H9 (cell line): ENCODE measurements around the gene PYHIN1. TPM values are rescaled to one million over a fixed set of nuclear protein-coding genes. Genes with fewer than 3 reads are reported as not detected.

Source experiments
- DNase-seq: peaks from one replicate; pipeline ENCODE4 v3.0.0-alpha.2; 2017
- H2AFZ ChIP-seq: one replicate; pipeline ENCODE4 v1.6.1; 2013; ENCODE audit warnings: mild to moderate bottlenecking, low read length, control low read depth, moderate library complexity
- H2AK5ac ChIP-seq: 2 replicates; pipeline ENCODE4 v1.6.1; 2013; ENCODE audit warnings: low read length, control low read depth, mixed read lengths; ENCODE audit not compliant: insufficient read length
- H2BK120ac ChIP-seq: one replicate; pipeline ENCODE4 v1.6.1; 2013; ENCODE audit warnings: low read depth, mild to moderate bottlenecking, low read length, control low read depth, inconsistent platforms; ENCODE audit not compliant: poor library complexity, severe bottlenecking
- H2BK12ac ChIP-seq: 2 replicates; pipeline ENCODE4 v1.6.1; 2013; ENCODE audit warnings: low read length, control low read depth, mixed read lengths, low read depth; ENCODE audit not compliant: insufficient read length
- H2BK15ac ChIP-seq: 2 replicates; pipeline ENCODE4 v1.6.1; 2013; ENCODE audit warnings: low read depth, low read length, control low read depth
- H2BK20ac ChIP-seq: one replicate; pipeline ENCODE4 v1.6.1; 2013; ENCODE audit warnings: low read depth, mild to moderate bottlenecking, low read length, control low read depth, inconsistent platforms; ENCODE audit not compliant: poor library complexity, severe bottlenecking
- H2BK5ac ChIP-seq: 2 replicates; pipeline ENCODE4 v1.6.1; 2013; ENCODE audit warnings: low read length, control low read depth, mixed read lengths; ENCODE audit not compliant: insufficient read length
- H3K14ac ChIP-seq: 2 replicates; pipeline ENCODE4 v1.6.1; 2013; ENCODE audit warnings: low read length, control low read depth; ENCODE audit not compliant: insufficient read depth
- H3K18ac ChIP-seq: 2 replicates; pipeline ENCODE4 v1.6.1; 2013; ENCODE audit warnings: low read depth, mild to moderate bottlenecking, mixed read lengths, low read length, control low read depth; ENCODE audit not compliant: insufficient read length
- H3K23ac ChIP-seq: 2 replicates; pipeline ENCODE4 v1.6.1; 2013; ENCODE audit warnings: low read length, control low read depth, mixed read lengths, low read depth; ENCODE audit not compliant: insufficient read length
- H3K23me2 ChIP-seq: 2 replicates; pipeline ENCODE4 v1.6.1; 2013; ENCODE audit warnings: low read depth, mild to moderate bottlenecking, mixed read lengths, low read length, control low read depth; ENCODE audit not compliant: insufficient read length, poor library complexity, severe bottlenecking
- H3K27ac ChIP-seq: 2 replicates; pipeline ENCODE4 v1.5.1; 2013; ENCODE audit warnings: low read length, control low read depth, mixed read lengths, low read depth; ENCODE audit not compliant: insufficient read length
- H3K27me3 ChIP-seq: 2 replicates; pipeline ENCODE4 v1.6.1; 2013; ENCODE audit warnings: low read length, control low read depth, inconsistent platforms; ENCODE audit not compliant: insufficient read depth
- H3K4ac ChIP-seq: 2 replicates; pipeline ENCODE4 v1.6.1; 2013; ENCODE audit warnings: low read depth, mild to moderate bottlenecking, control low read depth, inconsistent platforms, low read length, moderate library complexity
- H3K4me1 ChIP-seq: 2 replicates; pipeline ENCODE4 v1.6.1; 2013; ENCODE audit warnings: low read length, control low read depth, inconsistent platforms; ENCODE audit not compliant: insufficient read depth
- H3K4me2 ChIP-seq: 2 replicates; pipeline ENCODE4 v1.6.1; 2013; ENCODE audit warnings: low read length, control low read depth, mixed read lengths; ENCODE audit not compliant: insufficient read length, insufficient read depth
- H3K56ac ChIP-seq: 2 replicates; pipeline ENCODE4 v1.6.1; 2013; ENCODE audit warnings: low read depth, mild to moderate bottlenecking, mixed read lengths, low read length, control low read depth; ENCODE audit not compliant: insufficient read length
- H3K79me1 ChIP-seq: 2 replicates; pipeline ENCODE4 v1.6.1; 2013; ENCODE audit warnings: low read depth, mild to moderate bottlenecking, moderate library complexity, low read length, control low read depth, inconsistent platforms; ENCODE audit not compliant: insufficient read depth, poor library complexity, severe bottlenecking
- H3K79me2 ChIP-seq: 2 replicates; pipeline ENCODE4 v1.6.1; 2013; ENCODE audit warnings: low read length, control low read depth, inconsistent platforms; ENCODE audit not compliant: insufficient read depth
- H3K9ac ChIP-seq: 2 replicates; pipeline ENCODE4 v1.6.1; 2013; ENCODE audit warnings: low read length, control low read depth, mixed read lengths; ENCODE audit not compliant: insufficient read length; ENCODE audit errors: extremely low read depth
- H3K9me3 ChIP-seq: one replicate; pipeline ENCODE4 v1.6.1; 2013; ENCODE audit warnings: low read depth, low read length, inconsistent platforms; ENCODE audit not compliant: control insufficient read depth
- H3T11ph ChIP-seq: one replicate; pipeline ENCODE4 v1.6.1; 2013; ENCODE audit warnings: mild to moderate bottlenecking, low read length, control low read depth, inconsistent platforms
- H4K20me1 ChIP-seq: one replicate; pipeline ENCODE4 v1.6.1; 2013; ENCODE audit not compliant: control insufficient read depth, insufficient read length, insufficient read depth
- H4K5ac ChIP-seq: 2 replicates; pipeline ENCODE4 v1.6.1; 2013; ENCODE audit warnings: low read depth, mild to moderate bottlenecking, mixed read lengths, low read length, control low read depth; ENCODE audit not compliant: insufficient read length
- H4K8ac ChIP-seq: replicated peaks from 2 replicates; pipeline ENCODE4 v1.6.1; 2013; ENCODE audit warnings: low read length, control low read depth, mixed read lengths, low read depth; ENCODE audit not compliant: insufficient read length
- H4K91ac ChIP-seq: 2 replicates; pipeline ENCODE4 v1.6.1; 2013; ENCODE audit warnings: low read depth, mild to moderate bottlenecking, moderate library complexity, mixed read lengths, low read length, control low read depth; ENCODE audit not compliant: insufficient read length
- H3K27ac Mint-ChIP-seq, 3 experiments: 2 replicates in 2 of 3; 3 replicates in 1 of 3; pipeline ENCODE4 v1.8.0; 2020 to 2021; ENCODE audit warnings: mixed read lengths in 3 of 3, mild to moderate bottlenecking in 1 of 3, moderate library complexity in 1 of 3
- H3K27me3 Mint-ChIP-seq: 2 replicates; pipeline ENCODE4 v1.8.0; 2021; ENCODE audit warnings: low read depth, mild to moderate bottlenecking, moderate library complexity, mixed read lengths
- H3K36me3 Mint-ChIP-seq, 3 experiments: 2 replicates in 2 of 3; 3 replicates in 1 of 3; pipeline ENCODE4 v1.8.0; 2020 to 2021; ENCODE audit warnings: low read depth in 3 of 3, mixed read lengths in 3 of 3; ENCODE audit not compliant: insufficient read depth in 1 of 3
- H3K4me1 Mint-ChIP-seq, 2 experiments: 2 replicates each; pipeline ENCODE4 v1.8.0; 2020; ENCODE audit warnings: mixed read lengths in 2 of 2
- H3K4me3 Mint-ChIP-seq, 2 experiments: 2 replicates in 1 of 2; 3 replicates in 1 of 2; pipeline ENCODE4 v1.8.0; 2020 to 2021; ENCODE audit warnings: mild to moderate bottlenecking in 2 of 2, mixed read lengths in 2 of 2, moderate library complexity in 1 of 2
- H3K9me3 Mint-ChIP-seq, 2 experiments: 2 replicates in 1 of 2; 3 replicates in 1 of 2; pipeline ENCODE4 v1.8.0; 2020; ENCODE audit warnings: mild to moderate bottlenecking in 2 of 2, mixed read lengths in 2 of 2, moderate library complexity in 1 of 2
- WGBS: extraction: QIAGEN DNeasy Blood & Tissue Kit; methylation state at CpG from one replicate; pipeline ENCODE4 v1.1.7; 2013; ENCODE audit warnings: missing lambda C conversion rate, low lambda C conversion rate, mixed read lengths; ENCODE audit not compliant: insufficient read length; ENCODE audit errors: extremely low coverage; 5-methylcytosine and 5-hydroxymethylcytosine counted together
- total RNA-seq: library from RNA; stranded (reverse); gene quantifications from 2 replicates; pipeline ENCODE4 v1.2.1, GENCODE V29; 2021
- TF ChIP-seq, protein P1 (sequence below): fragments of 200-600 bp; sonication (generic); conservative IDR thresholded peaks from 3 replicates; pipeline ENCODE4 v1.8.0; 2021; ENCODE audit warnings: antibody characterized with exemption, mild to moderate bottlenecking

The PYHIN1 gene
- total RNA-seq, 1 experiment from 2014 or later, result not detected

DNA sequence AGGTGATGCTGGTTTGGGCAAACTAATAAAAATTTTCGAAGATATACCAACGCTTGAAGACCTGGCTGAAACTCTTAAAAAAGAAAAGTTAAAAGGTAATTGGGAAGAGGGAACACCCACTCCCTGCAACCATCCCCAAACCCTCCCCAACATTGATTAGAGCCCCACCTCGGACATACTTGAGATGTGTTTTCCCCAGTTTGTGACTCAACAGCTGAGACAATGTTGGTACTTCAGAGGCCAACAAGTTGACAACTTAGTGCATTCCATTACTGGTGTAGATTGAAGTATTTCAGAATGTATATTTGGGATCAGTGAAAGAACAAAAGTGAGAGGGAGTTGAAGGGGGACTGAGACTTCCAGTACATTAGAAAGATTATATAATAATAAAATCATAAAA, 83.5 kb downstream of the PYHIN1 start:
- Histone ChIP-seq H3K56ac (no peak overlapping the region), H4K91ac (no peak overlapping the region), H4K5ac (no peak overlapping the region), H3K14ac (no peak overlapping the region), H2BK20ac (no peak overlapping the region), H3K23me2 (no peaks in the 10 kb centered on the region), H3K9ac (no peak overlapping the region), H3K23ac (no peak overlapping the region), H4K20me1 (no peaks in the 10 kb centered on the region), H3T11ph (no peak overlapping the region), H3K18ac (no peak overlapping the region), H3K27me3 (no peaks in the 10 kb centered on the region), H2AK5ac (no peak overlapping the region), H3K4me2 (no peak overlapping the region), H3K4ac (no peak overlapping the region), H2BK120ac (no peak overlapping the region), H3K4me1 (no peaks in the 10 kb centered on the region), H2BK12ac (no peak overlapping the region), H3K79me1 (no peaks in the 10 kb centered on the region), H4K8ac (no peak overlapping the region), H3K27ac (no peak overlapping the region), H3K9me3 (no peaks in the 10 kb centered on the region), H2BK5ac (no peak overlapping the region), H3K79me2 (no peaks in the 10 kb centered on the region), H2BK15ac (no peak overlapping the region), H2AFZ (no peak overlapping the region)
- no peaks in the 10 kb centered on the region for H3K9me3 Mint-ChIP-seq
- no peaks in the 10 kb centered on the region for H3K36me3 Mint-ChIP-seq
- no peak overlapping the region for H3K27ac Mint-ChIP-seq
- peaks cover 6 to 12% of the 10 kb centered on the region in 2 experiments; a peak in 3 of 4 replicates for H3K4me1 Mint-ChIP-seq
- TF ChIP-seq, protein P1, sequence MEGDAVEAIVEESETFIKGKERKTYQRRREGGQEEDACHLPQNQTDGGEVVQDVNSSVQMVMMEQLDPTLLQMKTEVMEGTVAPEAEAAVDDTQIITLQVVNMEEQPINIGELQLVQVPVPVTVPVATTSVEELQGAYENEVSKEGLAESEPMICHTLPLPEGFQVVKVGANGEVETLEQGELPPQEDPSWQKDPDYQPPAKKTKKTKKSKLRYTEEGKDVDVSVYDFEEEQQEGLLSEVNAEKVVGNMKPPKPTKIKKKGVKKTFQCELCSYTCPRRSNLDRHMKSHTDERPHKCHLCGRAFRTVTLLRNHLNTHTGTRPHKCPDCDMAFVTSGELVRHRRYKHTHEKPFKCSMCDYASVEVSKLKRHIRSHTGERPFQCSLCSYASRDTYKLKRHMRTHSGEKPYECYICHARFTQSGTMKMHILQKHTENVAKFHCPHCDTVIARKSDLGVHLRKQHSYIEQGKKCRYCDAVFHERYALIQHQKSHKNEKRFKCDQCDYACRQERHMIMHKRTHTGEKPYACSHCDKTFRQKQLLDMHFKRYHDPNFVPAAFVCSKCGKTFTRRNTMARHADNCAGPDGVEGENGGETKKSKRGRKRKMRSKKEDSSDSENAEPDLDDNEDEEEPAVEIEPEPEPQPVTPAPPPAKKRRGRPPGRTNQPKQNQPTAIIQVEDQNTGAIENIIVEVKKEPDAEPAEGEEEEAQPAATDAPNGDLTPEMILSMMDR, result no peak
- WGBS, result no CpG with 5 or more reads among the region's 3 CpGs
- no peak overlapping the region for H3K4me3 Mint-ChIP-seq
- no peak for DNase-seq
- peaks cover 6% of the 10 kb centered on the region; the same call in 1 of the 2 replicates for H3K27me3 Mint-ChIP-seq
